H1 (cell line): ENCODE results near the gene RABGAP1. TPM values are rescaled to one million over a fixed set of nuclear protein-coding genes. Genes with fewer than 3 reads are reported as not detected.

Experiments used
- CTCF ChIA-PET: fragments of 300-600 bp; sonication (Branson Sonifier 250); formaldehyde crosslinking; loops from one replicate; lab custom pipeline; 2021; ENCODE audit not compliant: partially characterized antibody; lab: Charles Lee
- POLR2A ChIA-PET: fragments of 300-600 bp; sonication (Branson Sonifier 250); formaldehyde crosslinking; loops from one replicate; lab custom pipeline; 2021; ENCODE audit warnings: inconsistent platforms; ENCODE audit not compliant: partially characterized antibody; lab: Charles Lee
- DNase-seq, 2 experiments: peaks; one replicate each; pipeline versions ENCODE4 v3.0.0 to v3.0.0-alpha.2; 2010 to 2022; ENCODE audit warnings: low spot score in 2 of 2, low read depth in 1 of 2, mixed read lengths in 1 of 2
- FAIRE-seq: peaks from 2 replicates; lab custom pipeline; 2011; peaks lifted over from hg19 to GRCh38; lab: Jason Lieb, UNC
- H2AFZ ChIP-seq: 2 replicates; pipeline ENCODE4 v1.8.1; 2012; ENCODE audit warnings: low read length, inconsistent platforms
- H2AK5ac ChIP-seq: 2 replicates; pipeline ENCODE4 v1.6.1; 2013; ENCODE audit warnings: low read depth, low read length
- H2BK120ac ChIP-seq: replicated peaks from 2 replicates; pipeline ENCODE3; 2013; ENCODE audit warnings: low read depth, low read length, inconsistent platforms
- H2BK12ac ChIP-seq: 2 replicates; pipeline ENCODE4 v1.6.1; 2013; ENCODE audit warnings: low read depth, low read length
- H2BK15ac ChIP-seq: 2 replicates; pipeline ENCODE4 v1.6.1; 2013; ENCODE audit warnings: low read length
- H2BK20ac ChIP-seq: 2 replicates; pipeline ENCODE4 v1.6.1; 2013; ENCODE audit warnings: low read length
- H2BK5ac ChIP-seq: 2 replicates; pipeline ENCODE4 v1.6.1; 2013; ENCODE audit warnings: low read depth, low read length
- H3K14ac ChIP-seq: 2 replicates; pipeline ENCODE4 v1.6.1; 2013; ENCODE audit warnings: inconsistent platforms; ENCODE audit not compliant: insufficient read length
- H3K18ac ChIP-seq: 2 replicates; pipeline ENCODE4 v1.6.1; 2013; ENCODE audit warnings: low read length; ENCODE audit errors: extremely low read depth
- H3K23ac ChIP-seq: 2 replicates; pipeline ENCODE4 v1.6.1; 2013; ENCODE audit warnings: inconsistent platforms; ENCODE audit not compliant: insufficient read length
- H3K23me2 ChIP-seq: 2 replicates; pipeline ENCODE4 v1.6.1; 2013; ENCODE audit warnings: low read depth, low read length
- H3K27ac ChIP-seq: 2 replicates; pipeline ENCODE4 v1.6.1; 2011; ENCODE audit warnings: low read depth, low read length, inconsistent platforms
- H3K27me3 ChIP-seq, 4 experiments: replicated peaks in 1 of 4; 1 replicate in 1 of 4; 2 replicates in 3 of 4; pipeline versions ENCODE4 v1.6.1 to v1.8.1; 2011 to 2013; ENCODE audit warnings: low read length in 3 of 4, mild to moderate bottlenecking in 3 of 4, inconsistent platforms in 2 of 4, mixed read lengths in 2 of 4, moderate library complexity in 1 of 4; ENCODE audit not compliant: control insufficient read depth in 3 of 4, insufficient read depth in 3 of 4; ENCODE audit errors: extremely low read depth in 1 of 4
- H3K36me3 ChIP-seq, 4 experiments: 2 replicates each; pipeline versions ENCODE4 v1.6.1 to v1.8.1; 2011 to 2013; ENCODE audit warnings: mild to moderate bottlenecking in 4 of 4, low read length in 3 of 4, moderate library complexity in 2 of 4, control low read depth in 1 of 4, inconsistent platforms in 1 of 4; ENCODE audit not compliant: insufficient read depth in 4 of 4, control insufficient read depth in 2 of 4
- H3K4ac ChIP-seq: replicated peaks from 2 replicates; pipeline ENCODE3; 2013; ENCODE audit warnings: low read length, low read depth, mixed read lengths, inconsistent platforms; ENCODE audit not compliant: insufficient read length
- H3K4me1 ChIP-seq, 4 experiments: replicated peaks in 1 of 4; 1 replicate in 1 of 4; 2 replicates in 3 of 4; pipeline versions ENCODE4 v1.6.1 to v1.8.1; 2011 to 2013; ENCODE audit warnings: low read length in 3 of 4, inconsistent platforms in 2 of 4, mixed read lengths in 1 of 4; ENCODE audit not compliant: insufficient read depth in 4 of 4, control insufficient read depth in 3 of 4
- H3K4me2 ChIP-seq, 2 experiments: 2 replicates each; pipeline versions ENCODE4 v1.6.1 to v1.8.1; 2011 to 2013; ENCODE audit warnings: low read depth in 2 of 2, low read length in 2 of 2, control low read depth in 1 of 2, inconsistent platforms in 1 of 2, mild to moderate bottlenecking in 1 of 2; ENCODE audit not compliant: insufficient read depth in 1 of 2
- H3K4me3 ChIP-seq, 4 experiments: fragments of 200-600, 300-600 bp in 1 of 4; sonication (generic), shearing (Covaris generic), sonication (Bioruptor Twin) in 1 of 4; 2 replicates each; pipeline versions ENCODE4 v1.5.1 to v1.8.1; 2011 to 2016; ENCODE audit warnings: low read length in 4 of 4, low read depth in 3 of 4, control low read depth in 2 of 4, inconsistent platforms in 2 of 4, mild to moderate bottlenecking in 2 of 4, mixed read lengths in 1 of 4, moderate library complexity in 1 of 4; ENCODE audit not compliant: insufficient read depth in 2 of 4; ENCODE audit errors: extremely low read depth in 1 of 4
- H3K56ac ChIP-seq: replicated peaks from 2 replicates; pipeline ENCODE3; 2013; ENCODE audit warnings: low read depth, mild to moderate bottlenecking, mixed read lengths, low read length, inconsistent platforms; ENCODE audit not compliant: insufficient read length
- H3K79me1 ChIP-seq: 2 replicates; pipeline ENCODE4 v1.6.1; 2013; ENCODE audit warnings: low read depth, low read length, control low read depth
- H3K79me2 ChIP-seq, 2 experiments: 2 replicates each; pipeline versions ENCODE4 v1.6.1 to v1.8.1; 2012 to 2013; ENCODE audit warnings: low read length in 2 of 2, mild to moderate bottlenecking in 2 of 2, inconsistent platforms in 1 of 2; ENCODE audit not compliant: insufficient read depth in 2 of 2, control insufficient read depth in 1 of 2
- H3K9ac ChIP-seq, 4 experiments: replicated peaks in 1 of 4; 1 replicate in 1 of 4; 2 replicates in 3 of 4; pipeline versions ENCODE4 v1.6.1 to v1.8.1; 2011 to 2013; ENCODE audit warnings: low read depth in 3 of 4, low read length in 3 of 4, control low read depth in 2 of 4, mild to moderate bottlenecking in 2 of 4, moderate library complexity in 2 of 4, inconsistent platforms in 1 of 4; ENCODE audit errors: extremely low read depth in 1 of 4
- H3K9me3 ChIP-seq, 2 experiments: 2 replicates each; pipeline versions ENCODE4 v1.6.1 to v1.8.1; 2012 to 2013; ENCODE audit warnings: mild to moderate bottlenecking in 2 of 2, moderate library complexity in 2 of 2, control low read depth in 1 of 2, inconsistent platforms in 1 of 2, low read depth in 1 of 2, low read length in 1 of 2, mixed read lengths in 1 of 2; ENCODE audit not compliant: insufficient read depth in 2 of 2
- H4K20me1 ChIP-seq, 2 experiments: replicated peaks in 1 of 2; 2 replicates each; pipeline versions ENCODE3 to v1.8.1; 2011 to 2013; ENCODE audit warnings: inconsistent platforms in 2 of 2, low read length in 2 of 2, mild to moderate bottlenecking in 1 of 2; ENCODE audit not compliant: insufficient read depth in 2 of 2, control insufficient read depth in 1 of 2
- H4K5ac ChIP-seq: 2 replicates; pipeline ENCODE4 v1.6.1; 2013; ENCODE audit warnings: low read length, low read depth, mixed read lengths, inconsistent platforms; ENCODE audit not compliant: insufficient read length
- H4K8ac ChIP-seq: 2 replicates; pipeline ENCODE4 v1.8.0; 2013; ENCODE audit warnings: mild to moderate bottlenecking, moderate library complexity, low read length, inconsistent platforms; ENCODE audit not compliant: insufficient read depth; ENCODE audit errors: extremely low read depth
- H4K91ac ChIP-seq: replicated peaks from 2 replicates; pipeline ENCODE3; 2013; ENCODE audit warnings: low read length, mixed read lengths, inconsistent platforms; ENCODE audit not compliant: insufficient read length
- GTF2F1 ChIP-seq: IDR thresholded peaks from 2 replicates; pipeline ENCODE4 v1.6.1; 2012; ENCODE audit warnings: low read depth, low read length, improper control_type of control experiment, borderline replicate concordance
- POLR2AphosphoS5 ChIP-seq: IDR thresholded peaks from 2 replicates; pipeline ENCODE4 v1.6.1; 2011; ENCODE audit warnings: low read depth, low read length
- RAD21 ChIP-seq, 2 experiments: IDR thresholded peaks in 1 of 2; conservative IDR thresholded peaks in 1 of 2; 2 replicates each; pipeline ENCODE4 v1.6.1; 2011; ENCODE audit warnings: low read depth in 2 of 2, low read length in 2 of 2, improper control_type of control experiment in 1 of 2, inconsistent platforms in 1 of 2, mild to moderate bottlenecking in 1 of 2, moderate library complexity in 1 of 2
- RBBP5 ChIP-seq: IDR thresholded peaks from 2 replicates; pipeline ENCODE4 v1.7.1; 2012; ENCODE audit warnings: low read depth, mild to moderate bottlenecking, inconsistent platforms, low read length, moderate library complexity, borderline replicate concordance
- RFX5 ChIP-seq: IDR thresholded peaks from 2 replicates; pipeline ENCODE4 v1.6.1; 2011; ENCODE audit warnings: low read depth, low read length, improper control_type of control experiment, borderline replicate concordance
- SP4 ChIP-seq: IDR thresholded peaks from 2 replicates; pipeline ENCODE4 v1.6.1; 2012; ENCODE audit warnings: low read length, inconsistent platforms
- WGBS, 2 experiments: shearing (Covaris generic) in 1 of 2; methylation state at CpG; one replicate each; pipeline versions ENCODE4 v1.1.6 to v1.1.7; 2013 to 2015; ENCODE audit warnings: low lambda C conversion rate in 2 of 2, mixed read lengths in 2 of 2, inconsistent platforms in 1 of 2, low coverage in 1 of 2, missing lambda C conversion rate in 1 of 2; ENCODE audit not compliant: insufficient replicate concordance in 2 of 2, insufficient coverage in 1 of 2, insufficient read length in 1 of 2; ENCODE audit errors: extremely low coverage in 1 of 2, missing lambda C conversion rate in 1 of 2; 5-methylcytosine and 5-hydroxymethylcytosine counted together
- polyA plus RNA-seq, 7 experiments: library from polyadenylated mRNA; depleted of rRNA in 3 of 7; stranded (reverse) in 5 of 7; unstranded in 2 of 7; fragments of >200 nt in 5 of 7; fragments of 200-250 nt in 2 of 7; gene quantifications; 1 replicate in 5 of 7; 2 replicates in 1 of 7; 4 replicates in 1 of 7; pipeline versions ENCODE4 v1.2.1 to v1.2.3, GENCODE V29; 2011 to 2013; ENCODE audit warnings: missing spikeins in 2 of 7, mixed read lengths in 2 of 7
- total RNA-seq: library from RNA; stranded (reverse); fragmentation: NEBNext Ultra II Directional; extraction: Animal tissue kit (Norgen Biotek cat#: 25700); gene quantifications from 2 replicates; pipeline ENCODE4 v1.2.1, GENCODE V29; 2021

Gene RABGAP1
- total and polyA plus RNA-seq, 2 of the 8 experiments (the other 6 are each of a cell fraction or from before 2014, with no cell fraction given), result 15.7 to 38.3 TPM

DNA sequence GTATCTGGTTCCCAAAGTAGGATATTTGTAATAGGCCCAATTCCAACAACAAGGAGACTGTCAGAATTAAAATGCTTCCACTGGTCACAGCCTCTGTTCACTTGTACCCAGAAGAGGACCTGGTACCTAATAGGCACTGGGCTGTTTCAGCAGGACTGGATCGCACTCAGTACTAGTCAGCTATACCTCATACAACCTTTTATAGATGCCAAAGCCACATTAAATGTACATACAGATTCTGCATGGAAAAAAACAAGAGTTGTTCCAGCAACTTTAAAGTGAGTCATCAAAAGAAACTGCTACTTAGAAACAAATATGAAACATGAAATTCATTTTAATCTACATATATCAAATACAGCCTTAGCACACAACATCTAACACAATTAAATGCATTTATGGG is 180.1 kb downstream of the RABGAP1 start:
- Histone ChIP-seq H3K23ac (no peak overlapping the region), H3K9ac (no peak overlapping the region), H3K9me3 (no peaks in the 10 kb centered on the region), H2BK15ac (no peak overlapping the region), H3K18ac (no peak overlapping the region), H3K27me3 (no peaks in the 10 kb centered on the region), H3K27ac (no peak overlapping the region), H4K5ac (no peak overlapping the region), H3K56ac (no peak overlapping the region), H3K23me2 (no peaks in the 10 kb centered on the region), H2BK12ac (no peak overlapping the region), H3K14ac (no peak overlapping the region), H2AFZ (no peak overlapping the region), H2BK120ac (no peak overlapping the region), H3K4ac (no peak overlapping the region), H3K36me3 (peaks cover 0 to under 1% (median 0%) of the 10 kb centered on the region in 4 experiments; a peak in 1 of 8 replicates), H3K79me1 (0 out of 2 replicates have a peak, but pooled peaks cover 2% of the 10 kb centered on the region), H3K4me3 (no peak overlapping the region), H3K4me2 (no peak overlapping the region), H2BK5ac (no peak overlapping the region), H2AK5ac (no peak overlapping the region), H4K20me1 (peaks cover 2 to 5% of the 10 kb centered on the region in 2 experiments), H4K8ac (no peak overlapping the region), H3K4me1 (peaks cover 0 to 6% (median 0%) of the 10 kb centered on the region in 4 experiments; a peak in 1 of 7 replicates), H3K79me2 (no peaks in the 10 kb centered on the region), H4K91ac (no peak overlapping the region), H2BK20ac (no peak overlapping the region)
- FAIRE-seq (no peak), DNase-seq (no peak)
- TF ChIP-seq RBBP5 (no peak), GTF2F1 (no peak), SP4 (no peak), RAD21 (IDR thresholded peaks at IDR 0.05 in 1 of 2, conservative IDR thresholded peaks at IDR 0.05 in 1 of 2; ENCODE audit: low read depth in 2 of 2, low read length in 2 of 2) (no peak), POLR2AphosphoS5 (no peak), RFX5 (no peak)
- ChIA-PET CTCF (interaction anchor here (1.0 to 1.2 kb wide), 2 partner anchors 33 to 39 kb away, joined by 4 read pairs; no protein-coding TSS in a partner anchor), POLR2A (interaction anchor here (1.2 kb wide), 1 partner anchor 14 kb away, joined by 5 read pairs; no protein-coding TSS in a partner anchor)
- WGBS, 2 experiments, result 92% methylated on average over 1 of the region's 1 CpG; no CpG with 5 or more reads in 1 of the 2 experiments
